ENCODE measurements around the gene BAMBI. TPM values are rescaled to one million over a fixed set of nuclear protein-coding genes. Genes with fewer than 3 reads are reported as not detected.

The BAMBI gene
- total and polyA plus RNA-seq, 2 of the 8 experiments (the other 6 are each of a cell fraction or from before 2014, with no cell fraction given) = 5.6 to 26.4 TPM

DNA sequence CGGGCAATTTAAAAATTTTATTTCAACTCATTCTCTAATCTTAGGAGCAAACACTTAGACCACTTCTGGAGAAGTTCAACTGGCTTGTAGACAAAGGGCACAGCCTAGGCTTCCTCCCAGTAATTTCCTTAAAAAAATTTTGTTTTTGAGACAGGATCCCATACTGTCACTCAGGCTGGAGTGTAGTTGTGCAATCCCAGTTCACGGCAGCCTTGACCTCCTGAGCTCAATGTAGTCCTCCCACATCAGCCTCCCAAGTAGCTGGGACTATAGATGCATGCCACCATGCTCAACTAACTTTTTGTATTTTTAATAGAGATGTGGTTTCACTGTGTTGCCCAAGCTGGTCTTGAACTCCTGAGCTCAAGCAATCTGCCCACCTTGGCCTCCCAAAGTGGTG lies 38.4 kb downstream of the BAMBI start (continued):
- TF ChIP-seq, protein P1, sequence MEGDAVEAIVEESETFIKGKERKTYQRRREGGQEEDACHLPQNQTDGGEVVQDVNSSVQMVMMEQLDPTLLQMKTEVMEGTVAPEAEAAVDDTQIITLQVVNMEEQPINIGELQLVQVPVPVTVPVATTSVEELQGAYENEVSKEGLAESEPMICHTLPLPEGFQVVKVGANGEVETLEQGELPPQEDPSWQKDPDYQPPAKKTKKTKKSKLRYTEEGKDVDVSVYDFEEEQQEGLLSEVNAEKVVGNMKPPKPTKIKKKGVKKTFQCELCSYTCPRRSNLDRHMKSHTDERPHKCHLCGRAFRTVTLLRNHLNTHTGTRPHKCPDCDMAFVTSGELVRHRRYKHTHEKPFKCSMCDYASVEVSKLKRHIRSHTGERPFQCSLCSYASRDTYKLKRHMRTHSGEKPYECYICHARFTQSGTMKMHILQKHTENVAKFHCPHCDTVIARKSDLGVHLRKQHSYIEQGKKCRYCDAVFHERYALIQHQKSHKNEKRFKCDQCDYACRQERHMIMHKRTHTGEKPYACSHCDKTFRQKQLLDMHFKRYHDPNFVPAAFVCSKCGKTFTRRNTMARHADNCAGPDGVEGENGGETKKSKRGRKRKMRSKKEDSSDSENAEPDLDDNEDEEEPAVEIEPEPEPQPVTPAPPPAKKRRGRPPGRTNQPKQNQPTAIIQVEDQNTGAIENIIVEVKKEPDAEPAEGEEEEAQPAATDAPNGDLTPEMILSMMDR (IDR thresholded peaks at IDR 0.05; ENCODE audit: control extremely low read depth in 1 of 3, insufficient read depth in 1 of 3, low read depth in 1 of 3, low read length in 3 of 3) = no peak
- TF ChIP-seq JUN (IDR thresholded peaks at IDR 0.05; ENCODE audit: low read depth, low read length) (no peak), ASH2L (IDR thresholded peaks at IDR 0.05; ENCODE audit: low read length) (no peak), RNF2 (IDR thresholded peaks at IDR 0.05; ENCODE audit: borderline replicate concordance, low read depth, low read length, missing control alignments, poor library complexity, severe bottlenecking) (no peak), PHF8 (conservative IDR thresholded peaks at IDR 0.05; ENCODE audit: low read depth, low read length) (no peak)

All from H1 (cell line).